ENCODE data around the gene SPG7. TPM values are rescaled to one million over a fixed set of nuclear protein-coding genes. Genes with fewer than 3 reads are reported as not detected.
"Not testable (repeated sequence)": the region's sequence is repeated elsewhere in the genome, so short reads cannot be mapped to it uniquely, and the experiment has no call there.

SPG7 gene
- polyA plus RNA-seq, 3 donors, result 90.6 to 139 (median 130) TPM

DNA sequence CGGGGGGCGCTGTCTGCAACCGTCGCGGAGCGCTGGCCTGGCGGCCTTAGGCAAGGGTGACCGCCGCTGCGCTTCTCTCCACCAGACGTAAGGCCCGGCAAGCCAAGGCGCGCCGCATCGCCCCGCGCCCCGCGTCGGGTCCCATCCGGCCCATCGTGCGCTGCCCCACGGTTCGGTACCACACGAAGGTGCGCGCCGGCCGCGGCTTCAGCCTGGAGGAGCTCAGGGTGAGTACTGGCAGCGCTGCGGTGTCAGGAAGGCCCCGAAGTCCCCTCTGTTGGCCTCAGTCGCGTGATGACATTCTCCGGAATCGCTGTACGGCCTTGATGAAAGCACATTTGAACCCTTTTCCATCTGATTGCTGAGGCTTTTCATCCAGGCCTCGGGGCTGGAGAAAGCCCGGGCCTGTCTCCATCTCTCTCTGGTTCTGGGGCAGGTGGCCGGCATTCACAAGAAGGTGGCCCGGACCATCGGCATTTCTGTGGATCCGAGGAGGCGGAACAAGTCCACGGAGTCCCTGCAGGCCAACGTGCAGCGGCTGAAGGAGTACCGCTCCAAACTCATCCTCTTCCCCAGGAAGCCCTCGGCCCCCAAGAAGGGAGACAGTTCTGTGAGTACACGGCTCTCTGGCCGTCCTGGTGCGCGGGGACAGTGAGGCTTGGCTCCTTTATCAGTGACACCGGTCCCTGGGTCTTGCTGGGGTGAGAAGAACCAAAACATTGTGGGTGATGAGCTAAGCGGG lies 53.1 kb downstream of the SPG7 start:
- no peak for DNase-seq

DNA sequence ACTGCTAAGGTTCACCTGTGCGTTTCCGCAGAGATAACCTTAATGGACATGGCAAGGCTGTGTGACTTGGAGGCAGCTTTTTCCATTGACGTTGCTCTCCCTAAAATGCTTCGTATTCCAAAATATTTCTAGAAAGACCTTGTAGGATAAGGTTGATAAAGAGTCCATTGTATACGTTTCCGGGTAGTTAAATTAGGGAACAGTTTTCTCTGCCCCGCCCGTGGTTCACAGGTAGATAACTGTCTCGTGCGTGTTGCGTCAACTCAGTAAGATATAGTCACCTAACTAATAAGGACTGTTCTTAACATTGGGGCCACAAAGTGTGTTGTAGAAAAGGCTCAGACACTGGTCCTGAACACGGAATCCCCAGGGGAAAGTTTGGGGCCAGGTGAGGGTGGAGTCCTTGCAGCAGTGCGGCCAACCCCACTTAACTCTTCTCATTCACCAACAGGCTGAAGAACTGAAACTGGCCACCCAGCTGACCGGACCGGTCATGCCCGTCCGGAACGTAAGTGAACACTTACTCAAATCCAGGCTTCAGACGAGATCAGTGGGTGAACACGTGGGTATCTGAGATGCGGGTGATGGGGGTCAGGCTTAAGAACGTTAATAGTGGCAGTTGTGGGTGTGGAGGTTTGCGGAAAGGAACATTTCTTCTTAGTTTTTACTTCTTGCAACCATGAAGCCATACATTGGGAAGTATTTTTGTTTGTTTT lies 53.8 kb downstream of the SPG7 start:
- DNase-seq, result no peak

DNA sequence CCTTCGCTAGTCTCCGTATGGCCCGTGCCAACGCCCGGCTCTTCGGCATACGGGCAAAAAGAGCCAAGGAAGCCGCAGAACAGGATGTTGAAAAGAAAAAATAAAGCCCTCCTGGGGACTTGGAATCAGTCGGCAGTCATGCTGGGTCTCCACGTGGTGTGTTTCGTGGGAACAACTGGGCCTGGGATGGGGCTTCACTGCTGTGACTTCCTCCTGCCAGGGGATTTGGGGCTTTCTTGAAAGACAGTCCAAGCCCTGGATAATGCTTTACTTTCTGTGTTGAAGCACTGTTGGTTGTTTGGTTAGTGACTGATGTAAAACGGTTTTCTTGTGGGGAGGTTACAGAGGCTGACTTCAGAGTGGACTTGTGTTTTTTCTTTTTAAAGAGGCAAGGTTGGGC lies 54.7 kb downstream of the SPG7 start:
- DNase-seq, result no peak

DNA sequence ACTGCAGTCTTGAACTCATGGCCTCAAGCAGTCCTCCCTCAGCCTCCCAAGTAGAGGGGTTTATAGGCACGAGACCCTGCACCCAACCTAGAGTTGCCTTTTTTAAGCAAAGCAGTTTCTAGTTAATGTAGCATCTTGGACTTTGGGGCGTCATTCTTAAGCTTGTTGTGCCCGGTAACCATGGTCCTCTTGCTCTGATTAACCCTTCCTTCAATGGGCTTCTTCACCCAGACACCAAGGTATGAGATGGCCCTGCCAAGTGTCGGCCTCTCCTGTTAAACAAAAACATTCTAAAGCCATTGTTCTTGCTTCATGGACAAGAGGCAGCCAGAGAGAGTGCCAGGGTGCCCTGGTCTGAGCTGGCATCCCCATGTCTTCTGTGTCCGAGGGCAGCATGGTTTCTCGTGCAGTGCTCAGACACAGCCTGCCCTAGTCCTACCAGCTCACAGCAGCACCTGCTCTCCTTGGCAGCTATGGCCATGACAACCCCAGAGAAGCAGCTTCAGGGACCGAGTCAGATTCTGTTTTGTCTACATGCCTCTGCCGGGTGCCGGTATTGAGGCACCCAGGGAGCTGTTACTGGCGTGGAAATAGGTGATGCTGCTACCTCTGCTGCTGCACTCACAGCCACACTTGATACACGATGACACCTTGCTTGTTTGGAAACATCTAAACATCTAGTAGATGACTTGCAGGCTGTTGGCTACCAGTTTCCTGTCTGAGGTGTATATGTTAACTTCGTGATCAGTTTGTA lies 55.6 kb downstream of the SPG7 start:
- no peak for DNase-seq

DNA sequence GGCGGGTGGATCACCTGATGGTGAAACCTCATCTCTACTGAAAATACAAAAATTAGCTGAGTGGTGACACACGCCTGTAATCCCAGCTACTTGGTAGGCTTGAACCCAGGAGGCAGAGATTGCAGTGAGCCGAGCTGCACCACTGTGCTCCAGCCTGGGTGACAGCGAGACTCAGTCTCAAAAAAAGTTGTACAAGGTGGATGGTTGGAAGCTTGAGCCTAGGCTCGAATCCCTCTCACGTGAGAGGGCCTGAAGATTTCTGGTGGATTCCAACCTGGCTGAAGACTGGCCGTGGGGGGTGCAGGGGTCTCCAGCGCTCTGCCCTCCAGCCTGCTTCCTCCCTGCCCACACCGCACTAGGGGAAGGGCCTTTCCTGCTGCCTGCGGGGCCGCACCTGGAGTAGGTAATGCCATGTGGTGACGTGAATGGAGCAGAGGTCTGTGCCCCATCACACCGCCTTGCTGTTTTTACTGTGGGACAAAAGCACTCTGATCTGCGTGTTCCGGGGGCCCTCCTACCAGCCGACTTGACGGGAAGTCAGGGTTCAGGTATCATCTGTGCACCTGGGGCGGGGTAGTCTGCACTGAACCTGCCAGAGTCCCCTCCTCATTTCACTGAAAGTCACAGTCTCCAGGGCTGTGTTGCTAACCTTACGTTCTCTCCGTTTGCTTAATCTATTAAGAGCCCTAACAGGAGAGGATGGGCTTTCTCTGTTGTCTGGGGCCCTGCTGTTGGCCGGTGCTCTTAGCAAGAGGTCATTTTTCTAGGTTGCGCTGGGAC lies 56.5 kb downstream of the SPG7 start:
- no peak for DNase-seq

DNA sequence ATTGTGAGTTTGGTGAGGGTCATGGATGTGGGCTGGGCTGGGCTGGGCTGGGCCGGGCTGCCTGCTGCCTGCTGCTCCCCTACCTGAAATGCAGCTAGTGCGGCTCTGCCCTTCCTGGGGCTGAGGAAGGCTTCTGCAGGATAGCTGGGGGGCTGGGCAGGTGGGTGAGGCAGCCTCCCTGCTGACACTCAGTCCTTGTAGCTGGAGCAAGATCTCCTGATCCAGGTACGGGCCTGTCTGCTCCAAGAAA lies 57.0 kb downstream of the SPG7 start:
- no peak for DNase-seq

DNA sequence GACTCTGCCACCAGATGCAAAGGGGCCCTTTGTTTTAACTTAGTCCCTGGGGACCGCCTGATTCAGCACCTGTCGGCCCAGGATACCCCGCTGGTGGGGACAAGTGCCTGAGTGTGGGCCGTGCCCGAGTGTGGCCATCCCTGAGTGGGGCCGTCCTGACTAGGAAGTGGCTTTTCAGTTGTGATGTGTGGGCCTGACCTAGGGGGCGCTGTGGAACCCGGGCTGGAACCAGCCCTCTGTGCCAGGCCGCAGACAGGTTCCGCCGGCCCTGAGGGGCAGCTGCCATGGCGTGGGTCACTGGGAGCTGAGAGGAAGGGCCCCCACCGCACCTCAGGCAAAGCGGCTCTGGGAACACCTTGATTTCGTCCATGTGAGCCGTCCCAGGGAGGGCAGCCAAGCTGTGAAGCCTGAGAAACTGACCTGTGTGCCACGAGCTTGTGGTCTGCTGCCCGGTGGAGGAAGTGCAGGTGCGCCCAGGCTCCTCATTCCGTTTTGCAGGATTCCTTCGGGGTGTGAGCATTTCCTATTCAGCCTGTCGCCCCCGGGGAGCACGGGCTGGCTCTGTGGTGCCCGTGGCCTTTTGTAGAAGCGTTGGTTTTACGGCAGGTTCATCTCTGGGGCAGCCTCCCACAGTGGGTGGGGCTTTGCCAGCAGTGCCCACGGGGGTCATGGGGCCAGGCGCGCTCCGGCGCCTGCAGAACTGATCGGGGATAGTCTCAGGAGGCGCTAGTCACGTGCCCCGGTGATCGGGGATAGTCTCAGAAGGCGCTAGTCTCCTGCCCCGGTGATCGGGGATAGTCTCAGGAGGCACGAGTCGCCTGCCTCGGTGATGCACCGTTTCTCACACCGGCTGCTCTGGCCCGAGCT lies 57.5 kb downstream of the SPG7 start:
- DNase-seq, result no peak

DNA sequence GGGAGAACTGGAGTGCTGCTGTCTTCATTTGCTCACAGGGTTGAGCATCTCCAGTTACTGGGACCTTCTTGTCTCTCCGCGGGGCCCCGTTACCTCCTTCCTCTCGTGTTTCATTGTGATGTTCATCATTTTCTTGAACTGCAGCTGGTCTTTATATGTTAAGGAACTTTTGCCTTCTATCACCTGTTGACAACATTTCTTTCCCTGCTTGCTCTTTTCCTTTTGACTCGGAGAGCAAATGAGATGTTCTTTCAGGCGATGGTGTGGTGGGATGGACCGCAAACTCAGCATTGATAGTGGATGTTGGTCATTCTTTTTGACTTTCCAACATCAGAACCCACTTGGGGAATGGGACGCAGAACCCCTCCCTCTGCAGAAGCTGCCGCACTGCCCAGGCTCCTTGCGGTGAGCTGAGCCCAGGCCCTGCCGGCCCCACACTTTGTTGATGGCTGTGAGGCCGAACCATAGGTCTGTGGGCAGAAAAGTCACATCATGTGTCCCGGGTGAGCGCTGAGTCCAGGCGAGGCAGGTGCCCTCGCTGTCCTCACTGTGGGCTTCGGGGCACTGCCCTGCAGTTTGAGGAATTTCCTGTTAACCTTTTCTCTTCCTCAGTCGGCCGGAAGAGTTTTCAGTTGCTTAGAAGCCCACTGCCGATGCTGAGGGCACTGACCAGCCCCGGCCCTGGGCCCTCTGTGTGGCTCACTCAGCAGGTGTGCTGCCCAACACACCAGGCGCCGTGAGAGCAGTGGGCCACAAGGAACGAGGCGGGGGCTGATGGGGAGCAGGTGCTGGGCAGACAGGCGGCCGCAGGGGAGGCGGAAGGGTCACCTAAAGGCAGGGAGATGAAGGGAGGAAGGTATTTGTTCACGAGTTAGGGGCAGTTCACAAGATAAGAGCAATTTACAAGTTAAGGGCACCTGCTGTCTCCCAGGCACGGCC lies 59.7 kb downstream of the SPG7 start:
- DNase-seq, result no peak

DNA sequence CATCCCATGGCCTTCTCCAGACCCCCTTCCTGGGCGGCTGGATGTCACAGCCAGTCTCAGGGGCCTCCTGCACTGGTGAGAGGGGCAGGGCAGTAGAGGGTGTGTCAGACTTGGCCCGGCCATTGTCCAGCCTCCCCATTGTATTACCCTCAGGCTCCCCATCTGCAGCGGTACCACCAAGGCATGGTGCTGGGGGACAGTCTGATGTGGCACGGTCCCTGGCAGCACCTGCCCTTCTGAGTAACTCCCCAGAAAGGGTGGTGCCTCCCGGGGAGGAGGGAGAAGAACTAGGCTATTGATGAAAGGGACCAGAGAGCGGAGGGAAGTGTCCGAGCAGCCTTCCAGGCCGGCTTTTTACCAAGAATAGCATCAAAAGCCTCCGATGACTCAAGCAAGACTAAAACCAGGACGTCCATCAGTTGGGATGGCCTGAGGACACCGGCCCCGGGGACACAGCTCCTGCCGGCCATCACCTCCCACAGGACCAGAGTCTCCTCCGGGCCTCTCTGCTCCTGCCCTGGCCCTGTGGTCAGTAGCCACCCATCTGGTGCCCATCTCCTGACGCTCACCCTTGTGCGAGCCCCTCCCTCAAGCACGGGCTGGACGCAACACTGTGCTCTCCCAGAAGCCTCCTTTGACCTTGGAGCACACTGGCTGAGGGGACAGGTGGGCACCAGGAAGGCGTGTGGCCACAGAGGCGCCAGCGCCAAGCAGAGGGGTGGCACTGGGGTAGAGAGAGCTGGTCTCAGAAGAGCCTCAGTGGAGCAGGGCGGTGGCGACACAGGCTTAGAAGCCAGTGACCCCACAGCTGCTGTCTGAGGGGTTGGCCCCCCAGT lies 61.5 kb downstream of the SPG7 start:
- DNase-seq, result no peak

DNA sequence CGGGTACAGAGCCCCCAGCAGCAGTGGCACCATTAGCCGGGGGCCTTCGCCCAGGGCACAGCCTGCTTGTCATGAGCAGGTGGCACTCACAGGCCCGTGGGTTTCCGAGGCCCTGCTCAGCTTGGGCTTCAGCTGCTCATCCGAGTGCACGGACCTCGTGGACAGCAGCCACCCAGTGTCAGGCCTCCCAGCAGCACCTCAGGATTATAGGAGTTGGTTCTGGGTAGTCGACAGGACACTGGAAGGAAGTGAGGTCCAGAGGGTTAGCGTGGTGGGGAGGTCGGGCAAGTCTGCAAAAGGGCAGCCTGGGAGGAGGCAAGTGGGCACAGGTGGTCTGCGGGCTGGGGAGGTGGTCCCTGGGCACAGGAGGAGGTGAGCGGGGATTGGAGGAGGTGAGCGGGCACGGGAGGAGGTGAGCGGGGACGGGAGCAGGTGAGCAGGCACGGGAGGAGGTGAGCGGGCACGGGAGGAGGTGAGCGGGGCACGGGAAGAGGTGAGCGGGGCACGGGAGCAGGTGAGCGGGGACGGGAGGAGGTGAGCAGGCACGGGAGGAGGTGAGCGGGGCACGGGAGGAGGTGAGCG lies 62.2 kb downstream of the SPG7 start:
- DNase-seq, result no peak

DNA sequence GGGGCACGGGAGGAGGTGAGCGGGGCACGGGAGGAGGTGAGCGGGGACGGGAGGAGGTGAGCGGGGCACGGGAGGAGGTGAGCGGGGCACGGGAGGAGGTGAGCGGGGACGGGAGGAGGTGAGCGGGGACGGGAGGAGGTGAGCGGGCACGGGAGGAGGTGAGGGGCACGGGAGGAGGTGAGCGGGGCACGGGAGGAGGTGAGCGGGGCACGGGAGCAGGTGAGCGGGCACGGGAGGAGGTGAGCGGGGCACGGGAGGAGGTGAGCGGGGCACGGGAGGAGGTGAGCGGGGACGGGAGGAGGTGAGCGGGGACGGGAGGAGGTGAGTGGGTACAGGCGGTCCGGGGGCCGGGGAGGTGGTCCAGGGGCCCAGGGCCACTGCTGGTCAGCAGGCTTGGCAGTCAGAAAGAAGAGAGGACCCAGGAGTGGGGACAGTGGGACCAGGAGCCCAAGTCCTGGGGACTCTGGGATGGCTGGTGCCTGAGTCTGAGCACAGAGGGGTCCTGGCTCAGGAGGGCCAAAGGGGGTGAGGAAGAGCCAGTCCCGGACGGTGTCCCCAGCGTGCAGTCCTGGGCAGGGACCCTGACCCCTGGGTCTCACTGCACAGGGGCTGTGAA lies 62.9 kb downstream of the SPG7 start:
- DNase-seq, result not testable (repeated sequence)

DNA sequence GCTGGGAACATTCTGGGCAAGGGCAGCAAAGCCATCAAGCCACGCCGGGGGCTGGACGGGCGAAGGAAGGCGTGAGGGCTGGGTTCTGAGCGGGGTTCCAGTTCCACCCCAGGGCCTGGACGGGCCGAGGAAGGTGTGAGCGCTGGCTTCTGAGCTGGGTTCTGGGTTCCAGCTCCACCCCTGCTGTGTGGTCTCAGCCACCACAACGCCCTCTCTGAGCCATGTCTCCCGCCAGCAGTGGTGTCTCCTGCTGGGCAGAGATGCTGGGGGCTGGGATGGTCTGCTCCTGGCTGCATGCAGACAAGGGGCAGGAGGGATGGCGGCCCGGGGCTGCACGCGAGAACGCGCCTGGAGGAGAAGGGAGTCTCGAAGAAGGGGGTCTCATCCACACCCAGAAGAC lies 63.4 kb downstream of the SPG7 start:
- no peak for DNase-seq

DNA sequence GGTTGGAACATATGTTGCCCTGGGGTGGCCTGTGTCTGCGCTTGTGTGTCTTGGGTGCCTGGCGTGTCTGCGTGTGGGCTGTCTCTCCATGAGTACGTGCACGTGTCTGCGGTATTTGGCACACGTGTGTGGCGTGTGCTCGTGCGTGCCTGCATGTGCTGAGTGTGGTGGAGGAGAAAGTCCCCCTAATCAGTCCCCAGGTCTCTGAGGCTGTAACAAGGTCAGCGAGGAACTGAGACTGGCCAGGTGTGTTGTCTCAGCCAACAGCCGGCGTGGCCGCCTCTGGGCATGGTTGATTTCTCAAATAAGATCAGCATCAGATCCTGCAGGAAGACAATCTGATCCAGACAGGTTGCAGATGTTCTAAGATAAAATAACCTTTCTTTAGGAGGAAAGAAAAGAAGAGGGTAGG lies 63.9 kb downstream of the SPG7 start:
- no peak for DNase-seq

DNA sequence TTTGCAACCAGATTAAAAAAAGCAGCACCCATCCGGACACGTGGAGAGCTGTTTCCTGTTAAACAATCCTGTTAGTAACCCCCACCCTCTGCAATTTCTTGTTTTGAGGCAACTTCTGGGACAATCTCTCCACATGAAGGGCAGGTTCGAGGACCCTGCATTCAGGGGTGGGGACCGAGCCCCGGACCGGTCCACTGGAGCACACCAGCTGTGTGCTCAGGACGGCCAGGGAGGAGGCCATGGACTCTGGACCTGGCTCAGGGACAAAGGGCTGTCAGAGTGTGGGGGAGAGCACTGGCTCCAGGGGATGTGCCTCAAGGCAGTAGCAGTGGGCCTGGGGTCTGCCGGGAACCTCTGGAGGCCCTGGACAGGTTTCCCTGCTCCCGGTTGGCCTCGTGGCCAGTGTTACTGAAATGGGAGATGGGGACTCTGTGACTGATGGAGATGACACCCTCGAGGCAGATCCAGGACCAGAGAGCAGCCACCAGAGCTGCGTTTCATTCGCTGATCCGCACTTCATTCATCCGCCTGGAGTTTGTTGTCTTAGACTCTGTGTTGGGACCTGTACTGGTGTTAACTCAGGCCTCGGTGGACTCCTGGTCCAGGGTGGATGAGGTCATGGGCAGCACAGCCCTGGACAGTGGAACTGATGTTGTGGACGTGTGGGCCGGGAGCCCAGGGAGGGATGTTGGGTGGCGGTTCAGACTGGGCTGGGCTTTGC lies 64.4 kb downstream of the SPG7 start:
- DNase-seq, result no peak

DNA sequence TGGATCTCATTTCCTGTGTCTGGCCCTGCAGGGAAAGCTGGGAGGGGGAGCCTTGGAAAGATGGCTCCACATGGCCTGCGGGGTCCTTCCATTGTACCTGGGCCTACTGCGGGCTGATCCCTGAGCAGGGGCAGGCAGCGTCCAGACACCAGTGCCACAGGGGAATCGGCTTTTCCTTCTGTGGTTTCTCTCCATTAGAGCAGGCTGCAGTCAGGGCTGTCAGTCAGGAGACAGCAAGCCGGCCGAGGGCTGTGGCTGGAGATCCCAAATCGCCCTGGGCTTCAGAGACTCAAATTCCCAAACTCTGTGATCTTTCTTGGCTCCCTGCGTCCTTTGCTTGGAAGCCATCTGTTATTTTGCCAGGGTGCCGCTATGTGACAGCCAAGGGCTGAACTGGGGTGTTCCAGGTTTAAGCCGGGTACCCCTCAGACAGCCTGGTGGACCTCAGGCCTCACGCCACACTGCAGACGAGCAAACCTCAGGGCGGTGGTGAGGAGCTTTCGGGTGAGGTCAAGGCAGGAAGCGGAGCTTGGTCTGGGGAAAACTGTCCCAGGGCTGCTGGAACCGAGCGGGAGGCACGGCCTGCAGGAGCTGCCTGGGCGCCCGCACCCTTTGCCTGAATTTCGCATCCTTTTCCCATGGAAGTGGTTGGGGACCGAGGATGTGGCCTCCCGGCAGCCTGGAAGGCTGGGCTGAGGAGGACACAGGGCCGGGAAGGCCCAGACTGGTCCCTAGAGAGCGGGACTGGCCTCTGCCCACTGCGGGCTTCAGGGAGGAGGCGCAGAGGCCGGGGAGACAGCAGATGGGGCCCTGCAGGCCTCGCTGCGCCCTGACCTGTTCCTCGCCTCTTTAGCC lies 65.8 kb downstream of the SPG7 start:
- no peak for DNase-seq

DNA sequence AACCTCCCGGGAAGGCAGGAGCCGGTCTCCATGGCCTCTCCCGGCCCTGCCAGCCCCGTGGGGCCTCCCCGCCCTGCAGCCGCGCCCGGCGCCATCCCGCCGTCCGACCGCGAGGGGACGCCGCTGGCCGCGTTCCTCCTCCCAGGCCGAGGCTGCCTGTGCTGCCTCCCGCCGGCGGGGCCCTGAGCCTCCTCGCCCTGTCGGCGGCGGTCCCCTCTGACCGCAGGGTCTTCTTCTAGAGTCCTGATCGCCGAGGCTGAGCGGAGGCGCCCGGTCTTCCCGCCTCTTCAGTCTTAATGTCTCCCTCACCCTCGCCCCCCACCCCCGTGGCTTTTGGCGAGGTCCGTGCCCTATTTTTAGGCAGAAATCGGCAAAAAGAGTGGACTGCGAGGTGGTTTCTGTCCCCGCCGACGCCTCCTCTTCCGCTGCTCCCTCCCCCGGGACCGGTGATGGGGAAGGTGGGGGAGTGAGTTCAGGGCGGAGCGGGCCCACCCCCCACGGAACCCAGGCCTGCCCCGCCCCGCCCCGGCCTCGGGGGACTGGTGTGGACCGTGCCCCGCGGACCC lies 66.6 kb downstream of the SPG7 start:
- peak; percentile 39 for DNase-seq
